ENCODE measurements around the gene FTO. TPM values are rescaled to one million over a fixed set of nuclear protein-coding genes. Genes with fewer than 3 reads are reported as not detected.

The FTO gene
- total RNA-seq, 4 donors from 2014 or later: 98.1 to 127 (median 109) TPM

DNA sequence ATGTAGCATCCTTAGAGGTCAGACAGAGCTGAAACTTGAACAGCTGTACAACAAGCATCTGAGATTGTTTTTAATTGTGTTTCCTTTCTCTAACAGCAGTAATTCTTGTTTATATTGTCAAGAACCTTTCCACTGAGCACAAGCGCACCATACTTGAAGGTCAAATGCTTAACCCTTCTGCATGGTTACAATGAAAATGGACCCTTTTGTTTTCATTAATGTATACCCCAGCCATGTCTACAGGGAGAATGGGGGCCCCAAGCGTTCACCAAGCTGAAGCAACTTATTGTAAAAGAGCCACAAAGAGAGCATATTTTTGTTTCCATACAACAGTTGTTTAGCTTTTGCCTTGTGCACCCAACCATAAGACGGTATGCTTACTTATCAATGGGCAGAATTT is 210.8 kb downstream of the FTO start:
- no peak overlapping the region for H3K27ac ChIP-seq
- H3K4me3 ChIP-seq: no peak overlapping the region
- 51 to 58% methylated on average over 3 of the region's 3 CpGs for WGBS, 2 donors
- H3K36me3 ChIP-seq: no peaks in the 10 kb centered on the region
- no peak for DNase-seq (ENCODE audit: low spot score in 2 of 2)
- H3K4me1 ChIP-seq: peaks cover 0 to 41% (median 6%) of the 10 kb centered on the region in 4 donors
- no peaks in the 10 kb centered on the region for H3K9me3 ChIP-seq
- TF ChIP-seq, protein P1, sequence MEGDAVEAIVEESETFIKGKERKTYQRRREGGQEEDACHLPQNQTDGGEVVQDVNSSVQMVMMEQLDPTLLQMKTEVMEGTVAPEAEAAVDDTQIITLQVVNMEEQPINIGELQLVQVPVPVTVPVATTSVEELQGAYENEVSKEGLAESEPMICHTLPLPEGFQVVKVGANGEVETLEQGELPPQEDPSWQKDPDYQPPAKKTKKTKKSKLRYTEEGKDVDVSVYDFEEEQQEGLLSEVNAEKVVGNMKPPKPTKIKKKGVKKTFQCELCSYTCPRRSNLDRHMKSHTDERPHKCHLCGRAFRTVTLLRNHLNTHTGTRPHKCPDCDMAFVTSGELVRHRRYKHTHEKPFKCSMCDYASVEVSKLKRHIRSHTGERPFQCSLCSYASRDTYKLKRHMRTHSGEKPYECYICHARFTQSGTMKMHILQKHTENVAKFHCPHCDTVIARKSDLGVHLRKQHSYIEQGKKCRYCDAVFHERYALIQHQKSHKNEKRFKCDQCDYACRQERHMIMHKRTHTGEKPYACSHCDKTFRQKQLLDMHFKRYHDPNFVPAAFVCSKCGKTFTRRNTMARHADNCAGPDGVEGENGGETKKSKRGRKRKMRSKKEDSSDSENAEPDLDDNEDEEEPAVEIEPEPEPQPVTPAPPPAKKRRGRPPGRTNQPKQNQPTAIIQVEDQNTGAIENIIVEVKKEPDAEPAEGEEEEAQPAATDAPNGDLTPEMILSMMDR (IDR thresholded peaks at IDR 0.05): no peak
- no peak for TF ChIP-seq EP300 (IDR thresholded peaks at IDR 0.05)
- TF ChIP-seq POLR2A (IDR thresholded peaks at IDR 0.05): no peak
- no peaks in the 10 kb centered on the region for H3K27me3 ChIP-seq

DNA sequence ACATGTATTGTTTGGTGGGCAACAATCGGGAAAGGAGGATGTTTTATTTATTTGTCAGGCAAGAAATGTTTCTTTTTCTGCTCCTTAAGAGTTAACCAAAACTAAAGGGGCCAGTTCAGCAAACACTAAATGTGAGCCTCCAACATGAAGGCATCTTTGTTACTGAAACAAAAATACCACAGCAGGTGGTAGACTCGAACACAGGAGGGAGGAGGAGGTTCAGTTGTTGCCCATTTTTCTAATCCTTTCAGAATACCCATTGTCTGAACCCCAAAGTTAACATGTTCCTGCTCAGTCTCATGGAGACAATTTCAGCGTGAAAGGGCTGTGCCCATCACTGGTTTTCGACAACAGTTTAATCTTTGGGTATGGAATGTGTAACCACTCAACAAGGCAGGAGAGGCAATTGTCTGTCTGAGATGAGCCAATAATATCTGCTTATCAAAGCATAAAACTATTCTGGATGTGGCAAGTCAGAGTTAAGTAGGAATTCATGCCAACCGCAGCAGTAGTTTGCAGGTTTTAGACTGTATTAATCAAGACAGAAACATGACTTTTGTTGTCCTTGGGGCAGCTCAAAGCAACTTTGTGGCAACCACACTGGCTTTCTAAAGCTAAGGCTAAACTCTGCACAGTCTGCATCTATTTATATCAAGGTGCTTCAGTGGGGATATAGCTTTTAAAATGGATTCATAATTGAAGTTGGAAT is 211.7 kb downstream of the FTO start:
- Histone ChIP-seq H3K27me3 (no peaks in the 10 kb centered on the region), H3K4me1 (peaks cover 0 to 41% (median 6%) of the 10 kb centered on the region in 4 donors), H3K9me3 (no peaks in the 10 kb centered on the region), H3K36me3 (no peaks in the 10 kb centered on the region), H3K4me3 (no peak overlapping the region), H3K27ac (no peak overlapping the region)
- TF ChIP-seq, protein P1 (IDR thresholded peaks at IDR 0.05): no peak
- no peak for TF ChIP-seq EP300 (IDR thresholded peaks at IDR 0.05)
- TF ChIP-seq POLR2A (IDR thresholded peaks at IDR 0.05): no peak
- DNase-seq (ENCODE audit: low spot score in 2 of 2): no peak
- WGBS, 2 donors: 80 to 87% methylated on average over 5 of the region's 5 CpGs

DNA sequence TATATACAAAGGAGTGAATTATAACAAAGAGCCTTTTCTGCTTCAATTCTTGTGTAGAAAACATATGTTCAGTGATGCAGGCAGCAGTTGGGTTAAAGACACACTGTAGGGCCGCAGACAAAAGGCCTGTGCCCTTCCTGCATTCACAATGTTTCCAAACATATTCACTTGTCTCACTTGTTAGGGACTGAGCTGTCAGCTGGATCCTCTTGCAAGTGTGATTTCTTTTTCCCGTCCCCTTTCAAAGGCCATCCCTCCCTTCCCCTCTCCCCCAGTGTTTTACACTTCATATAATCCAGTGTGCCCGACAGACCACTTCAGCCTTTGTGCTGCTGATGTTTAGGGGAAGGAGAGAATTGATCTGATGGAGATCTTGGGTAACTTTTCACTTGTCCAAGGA is 217.0 kb downstream of the FTO start:
- Histone ChIP-seq H3K4me1 (no peaks in the 10 kb centered on the region), H3K27ac (no peak overlapping the region), H3K36me3 (no peaks in the 10 kb centered on the region), H3K27me3 (no peaks in the 10 kb centered on the region), H3K9me3 (no peaks in the 10 kb centered on the region), H3K4me3 (no peak overlapping the region)
- TF ChIP-seq, protein P1 (IDR thresholded peaks at IDR 0.05): no peak
- no peak for TF ChIP-seq EP300 (IDR thresholded peaks at IDR 0.05)
- TF ChIP-seq POLR2A (IDR thresholded peaks at IDR 0.05): no peak
- 57 to 61% methylated on average over 3 of the region's 3 CpGs for WGBS, 2 donors
- no peak for DNase-seq (ENCODE audit: low spot score in 2 of 2)

- Histone ChIP-seq H3K4me3 (no peak overlapping the region), H3K27me3 (no peaks in the 10 kb centered on the region), H3K9me3 (no peaks in the 10 kb centered on the region), H3K36me3 (no peaks in the 10 kb centered on the region), H3K27ac (no peak overlapping the region), H3K4me1 (no peaks in the 10 kb centered on the region)
- no peak for DNase-seq (ENCODE audit: low spot score in 2 of 2)
- 90 to 94% methylated on average over 6 of the region's 6 CpGs for WGBS, 2 donors
- TF ChIP-seq EP300 (IDR thresholded peaks at IDR 0.05) (no peak), POLR2A (IDR thresholded peaks at IDR 0.05) (no peak)
- TF ChIP-seq, protein P1 (IDR thresholded peaks at IDR 0.05): no peak
Measured at GRCh38 chr16:53922067-53922806, 218.3 kb downstream of the FTO start.

All from tibial nerve (tissue), 4 donors.